ENCODE data around the gene APIP.

DNA sequence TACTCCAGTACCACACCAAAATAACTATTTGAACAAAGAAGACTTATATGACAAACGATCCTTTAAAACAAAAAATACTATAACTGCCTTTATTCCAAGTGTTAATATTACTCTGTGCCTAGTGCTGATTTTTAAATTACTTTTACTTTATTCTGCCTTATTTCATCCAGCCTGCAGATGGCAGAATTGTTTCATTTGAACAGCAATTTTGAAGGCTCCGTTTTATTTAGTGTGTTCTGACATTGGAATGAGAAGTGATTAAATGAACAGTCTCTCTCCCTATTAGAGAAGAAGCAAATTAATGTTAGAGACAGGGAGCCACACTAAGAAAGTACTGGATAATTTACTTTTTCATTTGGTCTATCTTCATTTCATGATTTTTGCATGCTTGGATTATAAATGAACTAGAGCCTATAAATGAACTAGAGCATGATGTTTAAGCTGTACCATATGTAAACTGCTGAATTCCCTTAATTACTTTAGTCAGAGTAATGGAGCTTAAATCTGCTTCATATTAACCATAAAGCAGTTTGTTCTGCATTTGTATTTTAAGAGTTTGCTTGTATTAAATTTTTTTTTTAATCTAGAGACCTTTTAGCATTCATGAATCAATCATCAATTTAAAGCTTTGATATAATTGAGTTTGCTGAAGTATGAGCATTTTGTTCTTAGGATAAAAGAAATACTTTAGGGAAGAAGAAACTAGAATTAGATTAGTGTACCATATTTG lies 10.1 kb upstream of the APIP start:
- TF ChIP-seq RELA (CRISPR knock-in tag; IDR thresholded peaks at IDR 0.05; ENCODE audit: borderline replicate concordance), result no peak
- TF ChIP-seq, protein P1, sequence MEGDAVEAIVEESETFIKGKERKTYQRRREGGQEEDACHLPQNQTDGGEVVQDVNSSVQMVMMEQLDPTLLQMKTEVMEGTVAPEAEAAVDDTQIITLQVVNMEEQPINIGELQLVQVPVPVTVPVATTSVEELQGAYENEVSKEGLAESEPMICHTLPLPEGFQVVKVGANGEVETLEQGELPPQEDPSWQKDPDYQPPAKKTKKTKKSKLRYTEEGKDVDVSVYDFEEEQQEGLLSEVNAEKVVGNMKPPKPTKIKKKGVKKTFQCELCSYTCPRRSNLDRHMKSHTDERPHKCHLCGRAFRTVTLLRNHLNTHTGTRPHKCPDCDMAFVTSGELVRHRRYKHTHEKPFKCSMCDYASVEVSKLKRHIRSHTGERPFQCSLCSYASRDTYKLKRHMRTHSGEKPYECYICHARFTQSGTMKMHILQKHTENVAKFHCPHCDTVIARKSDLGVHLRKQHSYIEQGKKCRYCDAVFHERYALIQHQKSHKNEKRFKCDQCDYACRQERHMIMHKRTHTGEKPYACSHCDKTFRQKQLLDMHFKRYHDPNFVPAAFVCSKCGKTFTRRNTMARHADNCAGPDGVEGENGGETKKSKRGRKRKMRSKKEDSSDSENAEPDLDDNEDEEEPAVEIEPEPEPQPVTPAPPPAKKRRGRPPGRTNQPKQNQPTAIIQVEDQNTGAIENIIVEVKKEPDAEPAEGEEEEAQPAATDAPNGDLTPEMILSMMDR (IDR thresholded peaks at IDR 0.05), result 0 out of 2 replicates have a peak, but pooled peaks have one; percentile 17
